ENCODE results near the gene SERPINB2.

DNA sequence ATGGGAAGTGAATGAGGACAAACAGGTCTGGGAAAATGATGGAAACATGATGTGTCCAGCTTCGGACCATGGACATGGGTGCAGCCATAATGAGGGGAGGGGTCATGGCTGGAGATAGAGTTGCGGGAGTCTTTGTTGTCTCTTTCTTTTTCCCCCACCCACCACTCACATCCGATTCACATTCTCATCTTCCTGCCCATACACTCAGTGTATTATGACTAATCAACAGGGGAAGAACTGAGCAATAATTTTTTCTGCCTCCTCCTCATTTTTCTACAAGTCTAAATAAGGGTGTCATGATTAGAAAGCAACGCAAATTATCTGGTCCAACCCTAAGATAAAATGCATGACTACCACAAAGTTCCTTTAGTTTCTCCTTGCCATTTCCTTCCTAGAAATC is 5.7 kb upstream of the SERPINB2 start:
- TF ChIP-seq POLR2A (IDR thresholded peaks at IDR 0.05; ENCODE audit: low read length) (no peak), GATA1 (IDR thresholded peaks at IDR 0.05; ENCODE audit: low read depth, low read length) (no peak)
